SK-N-SH (cell line): ENCODE results near the gene AUTS2. TPM values are rescaled to one million over a fixed set of nuclear protein-coding genes. Genes with fewer than 3 reads are reported as not detected.

Source experiments
- CTCF ChIA-PET: fragments of 300-600, 350-600 bp; formaldehyde crosslinking; extraction: SDS; loops from one replicate; lab custom pipeline; 2021; lab: Yijun Ruan, JAX
- POLR2A ChIA-PET: fragments of 350-600 bp; sonication (Branson Sonifier 250); formaldehyde crosslinking; extraction: SDS; loops from one replicate; lab custom pipeline; 2020; ENCODE audit warnings: antibody characterized with exemption, inconsistent platforms; lab: Yijun Ruan, JAX
- DNase-seq: peaks from one replicate; pipeline ENCODE4 v3.0.0; 2012
- H2AFZ ChIP-seq: fragments of 200-600 bp; sonication (generic); 2 replicates; pipeline ENCODE4 v1.8.1; 2016; ENCODE audit warnings: antibody characterized with exemption, mild to moderate bottlenecking, low read depth
- H3F3A ChIP-seq: fragments of 200-600 bp; sonication (generic); replicated peaks from 2 replicates; pipeline ENCODE3; 2016; ENCODE audit warnings: antibody characterized with exemption, mild to moderate bottlenecking; ENCODE audit not compliant: insufficient read depth
- H3K27ac ChIP-seq, 2 experiments: fragments of 200-500 bp in 1 of 2; fragments of 200-600 bp in 1 of 2; sonication (Bioruptor generic) in 1 of 2; sonication (generic), shearing (Covaris generic) in 1 of 2; 2 replicates each; pipeline versions ENCODE4 v1.5.1 to v1.6.1; 2014 to 2016; ENCODE audit warnings: low read depth in 2 of 2, inconsistent platforms in 1 of 2, low read length in 1 of 2, mild to moderate bottlenecking in 1 of 2, mixed read lengths in 1 of 2
- H3K27me3 ChIP-seq: fragments of 200-600 bp; sonication (generic), shearing (Covaris generic); 2 replicates; pipeline ENCODE4 v1.6.1; 2016; ENCODE audit warnings: mixed run types; ENCODE audit not compliant: insufficient read depth
- H3K36me3 ChIP-seq, 2 experiments: fragments of 200-500 bp in 1 of 2; fragments of 200-600 bp in 1 of 2; sonication (Bioruptor generic) in 1 of 2; sonication (generic) in 1 of 2; replicated peaks in 1 of 2; 2 replicates each; pipeline versions ENCODE3 to v1.5.1; 2014 to 2016; ENCODE audit warnings: low read length in 1 of 2, mild to moderate bottlenecking in 1 of 2; ENCODE audit not compliant: insufficient read depth in 2 of 2, control insufficient read depth in 1 of 2
- H3K4me1 ChIP-seq, 2 experiments: fragments of 200-500 bp in 1 of 2; fragments of 200-600 bp in 1 of 2; sonication (Bioruptor generic) in 1 of 2; sonication (generic), shearing (Covaris generic) in 1 of 2; 2 replicates each; pipeline versions ENCODE4 v1.5.1 to v1.6.1; 2014 to 2016; ENCODE audit warnings: low read depth in 1 of 2, low read length in 1 of 2, mixed run types in 1 of 2; ENCODE audit not compliant: insufficient read depth in 2 of 2, control insufficient read depth in 1 of 2
- H3K4me2 ChIP-seq: fragments of 200-600 bp; sonication (generic), shearing (Covaris generic); 2 replicates; pipeline ENCODE4 v1.6.1; 2017; ENCODE audit warnings: mixed run types
- H3K4me3 ChIP-seq, 2 experiments: fragments of 200-500 bp in 1 of 2; fragments of 200-600 bp in 1 of 2; sonication (Bioruptor generic) in 1 of 2; sonication (generic), shearing (Covaris generic) in 1 of 2; 2 replicates each; pipeline versions ENCODE4 v1.5.1 to v1.8.1; 2014 to 2016; ENCODE audit warnings: low read depth in 2 of 2, inconsistent platforms in 1 of 2, low read length in 1 of 2, mild to moderate bottlenecking in 1 of 2, mixed read lengths in 1 of 2, moderate library complexity in 1 of 2
- H3K79me2 ChIP-seq: fragments of 200-600 bp; sonication (generic); 2 replicates; pipeline ENCODE4 v1.8.1; 2017; ENCODE audit warnings: mild to moderate bottlenecking; ENCODE audit not compliant: insufficient read depth
- H3K9ac ChIP-seq: fragments of 200-600 bp; sonication (generic); 2 replicates; pipeline ENCODE4 v1.6.1; 2017; ENCODE audit warnings: mixed run types
- H3K9me2 ChIP-seq: fragments of 200-600 bp; sonication (generic); 2 replicates; pipeline ENCODE4 v1.6.1; 2017; ENCODE audit warnings: mixed run types
- H3K9me3 ChIP-seq: fragments of 200-600 bp; sonication (generic); 2 replicates; pipeline ENCODE4 v1.6.1; 2017; ENCODE audit warnings: mixed run types, mild to moderate bottlenecking, moderate library complexity
- H4K20me1 ChIP-seq: fragments of 200-600 bp; sonication (generic); 2 replicates; pipeline ENCODE4 v1.6.1; 2017; ENCODE audit warnings: mild to moderate bottlenecking, mixed run types; ENCODE audit not compliant: insufficient read depth
- CHD2 ChIP-seq: fragments of 150-350 bp; IDR thresholded peaks from 2 replicates; pipeline ENCODE4 v1.6.1; 2018; ENCODE audit warnings: low read length; ENCODE audit not compliant: partially characterized antibody
- CTCF ChIP-seq: fragments of 200-600 bp; sonication (generic); IDR thresholded peaks from 2 replicates; pipeline ENCODE4 v1.6.1; 2017; ENCODE audit warnings: antibody characterized with exemption, mild to moderate bottlenecking, moderate library complexity
- EP300 ChIP-seq, 2 experiments: IDR thresholded peaks; 2 replicates each; pipeline versions ENCODE4 v1.4.0 to v1.6.1; 2012; ENCODE audit warnings: borderline replicate concordance in 1 of 2, low read depth in 1 of 2, low read length in 1 of 2
- FOSL2 ChIP-seq: IDR thresholded peaks from 2 replicates; pipeline ENCODE4 v1.4.0; 2012; ENCODE audit warnings: low read depth, mild to moderate bottlenecking, moderate library complexity, borderline replicate concordance
- FOXJ3 ChIP-seq: sonication (generic); formaldehyde crosslinking; IDR thresholded peaks from 2 replicates; pipeline ENCODE4 v1.5.1; 2020; ENCODE audit warnings: mild to moderate bottlenecking, missing genetic modification reagents
- GATA2 ChIP-seq: sonication (generic); formaldehyde crosslinking; IDR thresholded peaks from 2 replicates; pipeline ENCODE4 v1.5.0; 2020; ENCODE audit warnings: mild to moderate bottlenecking, missing genetic modification reagents
- JUND ChIP-seq: IDR thresholded peaks from 2 replicates; pipeline ENCODE4 v1.4.0; 2012
- MEF2A ChIP-seq: IDR thresholded peaks from 2 replicates; pipeline ENCODE4 v1.4.0; 2012; ENCODE audit warnings: low read depth, borderline replicate concordance
- RCOR1 ChIP-seq: fragments of 150-350 bp; IDR thresholded peaks from 2 replicates; pipeline ENCODE4 v1.6.1; 2017; ENCODE audit warnings: antibody characterized with exemption, low read length
- SIN3A ChIP-seq: IDR thresholded peaks from 2 replicates; pipeline ENCODE4 v1.6.1; 2012; ENCODE audit warnings: low read depth, mild to moderate bottlenecking, low read length, moderate library complexity, borderline replicate concordance
- TAF1 ChIP-seq: IDR thresholded peaks from 2 replicates; pipeline ENCODE4 v1.6.1; 2012; ENCODE audit warnings: low read depth, mild to moderate bottlenecking, low read length, moderate library complexity, borderline replicate concordance
- YY1 ChIP-seq: IDR thresholded peaks from 2 replicates; pipeline ENCODE4 v1.4.0; 2012; ENCODE audit warnings: low read depth, mild to moderate bottlenecking
- ZBTB33 ChIP-seq: IDR thresholded peaks from 2 replicates; pipeline ENCODE4 v1.4.0; 2012; ENCODE audit warnings: low read depth, borderline replicate concordance
- WGBS: methylation state at CpG from one replicate; pipeline ENCODE4 v1.1.6; 2017; ENCODE audit warnings: low lambda C conversion rate; 5-methylcytosine and 5-hydroxymethylcytosine counted together
- polyA plus RNA-seq, 3 experiments: library from polyadenylated mRNA; depleted of rRNA; stranded (reverse); fragments of >200 nt; gene quantifications; 2 replicates each; pipeline ENCODE4 v1.2.3, GENCODE V29; 2012
- TF ChIP-seq, protein P1 (sequence below): fragments of 150-350 bp; IDR thresholded peaks from 2 replicates; pipeline ENCODE4 v1.6.1; 2016; ENCODE audit warnings: mild to moderate bottlenecking, low read depth, low read length

Gene AUTS2
- polyA plus RNA-seq, 1 of the 3 experiments (the other 2 are of a cell fraction) = 15.6 TPM

DNA sequence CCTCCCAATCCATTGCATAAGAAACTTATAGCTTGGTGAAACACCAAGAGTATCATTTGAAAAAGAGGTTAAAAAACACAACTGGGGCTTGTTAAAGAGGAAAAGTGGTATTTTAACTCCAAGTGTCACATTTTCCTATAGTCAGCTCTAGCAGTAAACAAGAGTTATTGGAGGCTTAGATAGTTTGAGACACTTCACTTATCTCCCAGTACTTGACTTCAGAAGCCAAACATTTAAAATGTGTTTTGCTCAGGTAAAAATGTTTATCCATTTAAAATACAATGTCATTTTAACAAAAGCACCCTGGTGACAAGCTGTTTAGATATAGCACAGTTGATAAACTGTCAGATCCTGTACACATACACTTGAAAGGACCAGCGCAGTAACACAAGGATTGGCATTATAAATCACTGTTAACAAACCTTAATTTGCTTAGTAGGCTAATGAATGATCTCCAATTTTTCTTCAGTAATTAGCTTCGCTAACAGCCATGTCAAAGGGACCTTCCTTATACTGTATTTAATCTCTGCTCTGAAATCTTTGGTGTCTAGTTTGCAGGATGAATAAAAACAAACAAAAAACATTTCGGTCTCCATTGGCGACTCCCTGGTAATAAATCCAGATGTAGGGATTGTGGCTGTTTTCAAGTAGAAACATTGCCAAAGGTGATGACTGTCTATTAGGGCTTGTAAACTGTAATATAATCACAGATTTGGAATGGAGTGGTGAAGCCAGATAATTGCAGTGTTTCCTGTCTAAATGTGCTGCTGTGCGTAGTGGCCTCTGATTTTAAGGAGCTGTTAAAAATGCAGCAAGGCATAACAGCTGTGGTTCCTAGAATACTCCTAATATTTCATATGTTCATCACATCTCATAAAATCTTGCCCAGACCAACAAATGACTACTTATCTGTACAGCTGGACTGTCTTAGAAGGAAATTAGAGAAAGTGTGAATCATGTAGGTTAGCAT, 545.1 kb downstream of the AUTS2 start (continued):
- 0 out of 2 replicates have a peak, but pooled peaks have one; percentile 32 for TF ChIP-seq RCOR1
- no peak for TF ChIP-seq SIN3A
- no peak for TF ChIP-seq ZBTB33
- TF ChIP-seq GATA2 (CRISPR knock-in tag) = no peak
- TF ChIP-seq YY1 = no peak
- TF ChIP-seq FOXJ3 (CRISPR knock-in tag) = 0 out of 2 replicates have a peak, but pooled peaks have one; percentile 22
- no peak for TF ChIP-seq CTCF
- TF ChIP-seq JUND = no peak
- TF ChIP-seq EP300 (IDR thresholded peaks at IDR 0.05; ENCODE audit: borderline replicate concordance in 1 of 2, low read depth in 1 of 2, low read length in 1 of 2) = peak in 1 of 2 experiments; percentile 54; a peak in 1 of 4 replicates

DNA sequence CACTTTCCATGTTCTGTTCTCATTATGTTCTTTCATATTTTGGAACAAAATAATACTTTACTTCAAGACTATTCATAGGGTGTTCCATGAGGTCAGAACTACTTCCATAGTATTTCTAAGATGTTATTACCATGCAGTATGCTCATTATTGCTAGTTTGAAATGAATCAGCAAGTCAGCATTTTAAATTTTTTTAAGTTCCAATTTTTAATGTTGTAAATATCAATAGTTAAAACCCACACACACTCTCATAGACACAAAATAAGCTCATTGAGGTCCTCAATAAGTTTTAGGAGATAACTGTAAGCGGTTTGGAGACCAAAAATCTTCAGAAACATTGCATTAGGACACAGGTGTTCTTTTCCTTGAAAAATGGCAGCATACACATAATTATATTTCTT, 550.7 kb downstream of the AUTS2 start:
- H3K9me3 ChIP-seq = peaks cover 11% of the 10 kb centered on the region; the same call in 1 of the 2 replicates
- H2AFZ ChIP-seq = no peak overlapping the region
- H3K4me3 ChIP-seq = no peak overlapping the region
- no peaks in the 10 kb centered on the region for H4K20me1 ChIP-seq
- WGBS = 65% methylated on average over 1 of the region's 1 CpG
- peaks cover 0 to 9% of the 10 kb centered on the region in 2 experiments; a peak in 2 of 4 replicates for H3K4me1 ChIP-seq
- no peaks in the 10 kb centered on the region for H3F3A ChIP-seq
- no peak overlapping the region for H3K4me2 ChIP-seq
- no peaks in the 10 kb centered on the region for H3K79me2 ChIP-seq
- no peak overlapping the region for H3K27ac ChIP-seq
- no peak for DNase-seq
- no peak for TF ChIP-seq FOXJ3 (CRISPR knock-in tag)
- TF ChIP-seq TAF1 = no peak
- no peak for TF ChIP-seq JUND
- TF ChIP-seq MEF2A = no peak
- no peak for TF ChIP-seq FOSL2
- TF ChIP-seq, protein P1, sequence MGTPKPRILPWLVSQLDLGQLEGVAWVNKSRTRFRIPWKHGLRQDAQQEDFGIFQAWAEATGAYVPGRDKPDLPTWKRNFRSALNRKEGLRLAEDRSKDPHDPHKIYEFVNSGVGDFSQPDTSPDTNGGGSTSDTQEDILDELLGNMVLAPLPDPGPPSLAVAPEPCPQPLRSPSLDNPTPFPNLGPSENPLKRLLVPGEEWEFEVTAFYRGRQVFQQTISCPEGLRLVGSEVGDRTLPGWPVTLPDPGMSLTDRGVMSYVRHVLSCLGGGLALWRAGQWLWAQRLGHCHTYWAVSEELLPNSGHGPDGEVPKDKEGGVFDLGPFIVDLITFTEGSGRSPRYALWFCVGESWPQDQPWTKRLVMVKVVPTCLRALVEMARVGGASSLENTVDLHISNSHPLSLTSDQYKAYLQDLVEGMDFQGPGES = no peak
- TF ChIP-seq CHD2 = no peak
- H3K36me3 ChIP-seq = no peaks in the 10 kb centered on the region
- CTCF ChIA-PET = interaction anchor here (0.7 to 3.0 kb wide), 5 partner anchors 12 to 549 kb away, joined by 3 to 11 read pairs (median 6); no protein-coding TSS in a partner anchor
- POLR2A ChIA-PET = no interaction called here
- H3K27me3 ChIP-seq = no peaks in the 10 kb centered on the region
- no peaks in the 10 kb centered on the region for H3K9me2 ChIP-seq
- no peak overlapping the region for H3K9ac ChIP-seq
